ENCODE data around the gene AREL1.

AREL1 gene

DNA sequence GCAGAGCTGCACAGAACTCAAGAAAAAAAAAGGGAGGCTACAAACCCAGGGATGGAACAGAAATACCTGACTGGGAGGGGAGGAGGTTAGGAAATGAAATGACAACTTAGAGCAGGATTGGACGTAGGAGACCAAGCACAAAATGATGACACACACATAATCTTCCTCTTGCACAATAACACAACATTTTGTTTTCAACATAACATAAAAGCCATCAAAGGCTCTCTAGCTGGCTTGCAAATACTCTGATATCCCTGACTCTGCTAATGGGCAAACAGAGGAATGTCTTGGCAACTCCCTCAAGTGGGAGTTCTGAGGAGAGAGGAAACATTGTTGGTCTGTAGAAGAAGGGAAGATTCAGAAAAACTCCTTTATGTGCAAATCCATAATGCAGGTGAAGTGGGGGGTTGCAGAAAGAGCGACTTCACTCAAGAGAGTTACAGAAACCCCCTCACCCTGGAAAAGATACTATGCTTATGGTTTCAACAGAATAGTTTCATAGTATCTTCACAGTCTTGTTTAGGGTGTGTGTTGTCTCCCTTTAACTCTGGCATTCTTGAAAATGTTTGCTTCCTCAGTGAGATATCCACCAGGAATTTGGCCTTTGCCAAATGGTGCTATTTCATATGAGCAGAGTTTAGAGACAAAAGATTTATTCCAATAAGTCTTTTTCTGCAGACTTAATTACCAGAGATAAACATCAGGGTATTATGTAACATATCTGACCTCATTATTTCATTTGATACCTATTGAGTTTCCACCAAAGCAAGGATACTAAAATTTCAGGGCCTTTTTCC is 57.1 kb downstream of the AREL1 start:
- DNase-seq = no peak

DNA sequence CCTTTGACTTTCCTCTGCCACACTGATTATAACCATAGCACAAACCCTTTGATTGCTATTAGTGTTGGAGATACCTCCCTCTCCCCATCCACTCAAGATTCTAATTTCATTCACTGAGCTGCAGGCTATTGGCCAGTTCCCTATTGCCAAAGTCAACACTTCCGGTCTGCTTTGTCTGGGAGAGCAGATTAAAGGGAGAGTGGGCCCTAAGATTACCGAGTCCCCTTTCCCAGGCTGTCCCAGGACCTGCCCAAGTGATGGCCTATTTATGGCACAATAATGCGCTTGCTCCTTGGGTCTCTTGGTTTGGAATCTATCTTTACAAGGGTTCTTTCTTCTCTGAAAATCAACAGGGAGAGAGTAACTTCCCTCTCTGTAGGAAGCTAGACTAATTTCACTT is 57.9 kb downstream of the AREL1 start:
- no peak for DNase-seq

- no peak for DNase-seq
Measured at GRCh38 chr14:74653386-74654138, 59.3 kb downstream of the AREL1 start.

- no peak for DNase-seq
Measured at GRCh38 chr14:74652541-74652940, 60.3 kb downstream of the AREL1 start.

DNA sequence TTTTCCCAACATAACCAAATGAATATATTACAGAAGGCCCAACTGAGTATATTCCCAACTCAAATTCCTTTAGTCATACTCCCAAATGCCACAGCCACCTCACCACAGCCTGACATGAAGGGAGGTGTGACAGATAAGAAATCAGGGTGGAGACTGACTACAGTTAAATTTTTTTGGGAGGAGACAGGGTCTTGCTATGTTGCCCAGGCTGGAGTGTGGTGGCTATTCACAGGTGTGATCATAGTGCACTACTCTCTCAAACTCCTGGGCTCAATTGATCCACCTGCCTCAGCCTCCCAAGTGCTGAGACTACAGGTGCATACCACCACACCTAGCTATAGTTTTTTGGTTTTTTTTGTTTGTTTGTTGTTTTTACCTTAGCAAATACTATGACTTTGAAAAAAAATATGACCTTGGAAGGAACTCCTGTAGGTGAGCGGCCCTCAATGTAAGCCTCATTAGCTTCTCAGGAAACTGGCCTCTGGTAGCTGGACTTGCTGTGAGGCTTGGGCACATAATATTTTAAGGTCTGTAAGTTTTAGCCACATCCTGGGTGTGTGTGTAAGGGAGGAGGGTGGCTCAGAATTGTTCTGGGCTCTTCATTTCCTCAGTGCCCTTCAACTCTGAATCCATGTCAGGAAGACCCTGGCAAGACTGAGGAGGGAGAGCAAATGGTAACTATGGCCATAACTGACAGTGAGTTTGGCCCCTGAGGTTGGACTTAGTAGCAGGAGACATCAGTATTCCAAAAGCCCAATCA is 61.8 kb downstream of the AREL1 start:
- DNase-seq = no peak

DNA sequence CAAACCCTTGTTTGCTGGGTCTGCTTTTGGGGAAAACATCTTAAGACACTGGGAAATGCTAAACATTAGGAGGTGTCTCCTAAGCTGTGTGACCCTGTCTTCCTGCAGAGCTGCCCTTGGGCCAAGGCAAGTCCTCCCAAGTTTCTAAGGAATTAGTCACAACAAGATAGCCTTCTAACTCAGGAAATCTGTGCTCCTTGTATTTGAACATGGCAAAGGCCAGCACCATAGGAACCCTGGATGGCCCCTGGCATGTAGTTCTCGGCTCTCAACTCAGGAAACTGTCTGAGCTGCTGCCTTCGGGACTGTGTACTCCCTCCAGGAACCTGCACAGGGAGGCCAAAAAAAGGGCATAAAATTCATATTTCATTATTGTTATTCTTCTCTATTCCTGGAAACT is 63.2 kb downstream of the AREL1 start:
- no peak for DNase-seq

DNA sequence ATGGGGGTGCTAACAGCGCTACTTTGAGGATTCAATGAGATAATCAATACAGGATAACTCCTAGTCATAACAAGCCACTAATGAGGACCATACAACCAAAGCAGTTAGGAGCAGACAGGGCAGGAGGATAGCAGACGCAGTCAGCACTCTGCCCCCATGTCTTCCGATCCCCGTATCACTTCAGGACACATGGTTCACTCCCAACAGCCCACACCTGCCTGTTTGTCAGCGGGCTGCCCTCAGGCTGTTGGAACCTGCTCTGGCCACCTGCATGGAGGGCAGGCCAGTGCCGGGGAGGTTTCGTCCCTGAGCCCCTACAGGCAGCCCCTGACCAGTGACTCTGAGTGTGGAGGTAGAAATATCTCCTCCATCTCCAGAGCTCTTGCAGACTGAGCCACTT is 63.7 kb downstream of the AREL1 start:
- no peak for DNase-seq

DNA sequence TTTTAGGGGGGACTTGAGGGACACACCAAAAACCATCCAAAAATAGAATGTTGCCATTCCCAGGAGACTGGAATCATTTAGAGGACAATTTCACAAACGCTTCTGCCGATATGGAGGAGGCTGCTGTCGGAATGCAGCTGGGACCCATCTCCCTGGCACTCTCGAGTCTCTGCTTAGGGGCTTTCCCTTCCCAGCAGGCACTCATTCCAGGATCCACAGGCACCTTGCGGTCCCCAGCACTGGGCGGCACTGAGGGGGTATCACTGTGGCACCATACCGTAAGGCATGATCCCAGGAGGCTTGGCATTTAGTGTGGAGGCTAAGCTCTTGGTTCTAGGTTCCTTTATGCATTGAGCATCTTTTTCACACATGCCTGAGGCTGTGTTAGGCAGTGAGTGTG is 64.3 kb downstream of the AREL1 start:
- DNase-seq = no peak

- no peak for DNase-seq
Measured at GRCh38 chr14:74647678-74648461, 65.0 kb downstream of the AREL1 start.

DNA sequence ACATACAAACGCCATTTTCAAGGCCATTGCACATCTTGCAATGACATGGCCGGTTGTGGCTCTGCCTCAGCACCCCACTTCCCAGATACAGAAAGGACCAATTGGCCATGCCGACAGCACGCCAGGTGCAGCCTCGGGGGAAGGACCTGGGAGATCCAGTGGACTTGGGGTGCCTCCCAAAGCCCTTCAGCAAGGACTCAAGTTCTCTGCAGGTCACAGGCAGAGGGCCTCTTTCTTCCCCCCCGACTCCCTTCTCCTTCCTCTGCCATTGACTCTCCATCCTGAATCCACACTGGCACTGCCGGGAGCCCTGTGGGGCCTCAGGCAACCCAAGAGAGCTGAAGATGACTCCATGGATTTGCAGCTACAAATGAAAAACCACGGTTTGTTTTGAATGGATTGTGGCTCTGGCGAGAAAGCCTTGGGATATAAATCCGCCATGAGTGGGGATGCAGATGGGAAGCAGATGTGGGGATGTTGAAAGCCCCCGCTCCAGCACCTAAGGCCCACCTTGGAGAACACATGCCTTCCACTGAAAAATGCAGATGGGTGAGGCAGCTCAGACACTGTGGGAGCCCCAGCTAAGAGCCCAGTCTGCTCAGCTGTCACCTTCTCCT is 65.7 kb downstream of the AREL1 start:
- DNase-seq = no peak

DNA sequence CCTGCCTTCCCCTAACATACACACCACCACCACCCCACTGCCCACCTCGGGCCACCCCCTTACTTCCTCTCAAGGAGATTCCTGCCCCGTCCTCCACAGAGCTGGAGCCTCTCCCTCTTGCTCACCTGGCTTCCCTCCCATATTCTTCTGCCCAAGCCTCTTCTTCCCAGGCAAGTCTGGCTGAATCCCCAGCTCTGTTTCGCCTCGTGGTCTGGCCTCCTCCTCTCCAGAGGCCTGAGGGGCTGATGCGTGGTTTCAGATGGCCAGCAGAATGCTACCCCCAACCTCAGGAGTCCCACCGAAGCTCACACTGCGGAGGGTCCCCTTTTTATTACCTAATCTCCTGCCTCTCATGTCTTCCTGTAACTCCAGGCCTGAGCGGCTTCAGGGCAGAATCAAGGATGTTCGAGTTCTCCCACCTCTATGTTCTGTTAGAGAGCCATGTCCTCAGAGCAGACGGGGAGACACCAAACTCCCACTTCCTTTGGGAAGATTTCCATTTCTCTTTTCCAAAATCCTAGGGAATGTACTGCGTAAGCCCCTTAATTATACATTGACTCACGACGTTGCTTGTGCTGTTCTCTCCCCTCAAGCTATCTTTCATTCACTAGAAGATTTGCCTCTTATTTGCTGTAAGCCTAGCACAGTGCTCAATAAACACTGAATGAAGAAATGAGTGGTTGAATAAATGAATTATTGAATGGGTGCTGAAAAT is 67.0 kb downstream of the AREL1 start:
- DNase-seq = no peak

GRCh38 chr14:74645244-74645643 is 67.6 kb downstream of the AREL1 start:
- DNase-seq = no peak

- DNase-seq = no peak
Measured at GRCh38 chr14:74641601-74642391, 71.1 kb downstream of the AREL1 start.

DNA sequence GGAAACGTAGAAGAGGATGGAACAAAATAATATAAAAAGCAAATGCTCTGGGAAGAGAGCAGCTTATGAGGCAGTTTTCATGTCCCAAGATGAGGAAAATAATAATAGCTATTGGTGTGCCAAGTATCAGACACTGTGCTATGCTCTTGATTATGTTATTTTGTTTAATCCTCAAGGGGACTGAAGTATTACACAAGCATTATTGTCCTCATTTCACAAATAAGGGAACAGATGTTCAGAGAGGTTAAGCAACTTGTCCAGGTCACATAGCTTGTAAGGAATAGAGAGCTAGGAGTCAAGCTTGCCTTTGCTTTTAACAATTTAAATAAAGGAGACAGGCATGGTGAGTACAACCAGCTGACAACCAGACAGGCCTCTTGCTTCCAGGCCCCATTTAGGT is 73.9 kb downstream of the AREL1 start:
- no peak for DNase-seq

- DNase-seq = no peak
Measured at GRCh38 chr14:74638066-74638465, 74.8 kb downstream of the AREL1 start.

- DNase-seq = no peak
Measured at GRCh38 chr14:74637178-74637550, 75.7 kb downstream of the AREL1 start.

DNA sequence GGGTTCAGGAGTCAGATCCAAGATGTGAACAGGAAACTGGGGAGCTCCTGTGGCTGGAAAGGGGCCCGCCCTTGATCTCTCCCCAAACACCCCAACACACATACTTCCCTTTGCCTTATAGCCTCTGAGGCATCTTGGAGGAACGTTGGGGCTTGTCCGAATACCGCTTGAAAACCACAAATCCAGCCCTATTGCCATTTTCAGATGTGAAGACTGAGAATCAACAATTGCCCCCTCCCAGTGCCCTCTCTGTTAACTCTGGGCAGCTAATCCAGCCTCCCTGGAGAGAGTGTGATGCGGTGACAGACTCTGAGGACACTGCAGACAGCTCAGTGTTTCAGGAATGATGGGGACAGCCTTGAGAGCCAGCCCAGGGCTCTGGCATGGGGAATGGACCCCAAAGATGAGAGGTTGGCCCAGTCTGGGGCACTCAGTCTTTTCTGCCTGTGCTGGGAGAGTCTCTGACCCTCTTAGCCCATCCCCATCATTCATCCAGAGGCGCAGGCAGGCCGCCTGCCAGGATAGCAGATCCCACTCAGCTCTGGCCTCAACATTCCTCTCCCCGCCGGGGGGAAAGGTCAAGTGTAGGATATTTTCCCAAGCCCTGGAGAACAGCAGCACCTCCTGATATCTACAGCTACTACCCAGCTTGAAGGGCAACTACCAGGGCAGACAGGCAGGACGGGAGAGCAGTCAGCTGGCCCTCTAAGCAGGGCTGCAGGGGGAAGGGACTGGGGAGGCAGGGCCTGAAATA is 76.3 kb downstream of the AREL1 start:
- no peak for DNase-seq

DNA sequence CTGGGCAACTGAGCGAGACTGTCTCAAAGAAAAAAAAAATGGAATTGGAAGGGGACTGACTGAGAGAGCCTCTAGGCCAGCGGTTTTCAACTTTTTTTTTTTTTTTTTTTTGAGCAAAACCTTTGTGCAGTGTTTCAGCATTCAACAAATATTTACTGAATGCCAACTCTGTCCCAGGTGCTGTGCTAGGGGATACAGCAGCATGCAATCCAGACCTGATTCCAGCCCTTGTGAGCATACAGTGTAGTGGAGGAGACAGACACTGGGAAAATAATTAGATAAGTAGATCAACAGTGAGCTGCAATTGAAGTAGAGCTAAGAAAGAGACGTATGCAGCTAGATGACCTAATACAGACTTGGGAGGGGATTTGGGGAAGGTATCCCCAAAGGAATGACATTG is 77.0 kb downstream of the AREL1 start:
- DNase-seq = no peak

DNA sequence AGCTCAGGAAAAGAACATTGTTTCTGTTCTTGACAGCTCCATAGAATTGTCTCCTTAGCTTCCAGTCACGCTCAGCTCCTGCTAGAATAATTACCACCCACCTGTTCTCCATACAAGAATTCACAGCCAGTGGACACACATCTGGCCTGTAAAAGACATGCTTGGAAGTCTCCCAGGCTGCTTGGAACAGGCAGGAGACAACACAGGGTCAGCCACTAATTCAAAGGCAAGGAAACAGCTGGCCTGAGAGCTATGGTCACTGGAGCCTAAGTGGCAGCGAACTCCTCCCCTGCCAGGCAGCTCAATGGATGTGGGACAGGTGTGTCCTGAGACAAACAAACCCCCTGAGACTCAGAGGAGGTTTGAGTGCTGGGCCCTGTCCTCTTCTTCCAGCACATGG is 77.9 kb downstream of the AREL1 start:
- DNase-seq = no peak

DNA sequence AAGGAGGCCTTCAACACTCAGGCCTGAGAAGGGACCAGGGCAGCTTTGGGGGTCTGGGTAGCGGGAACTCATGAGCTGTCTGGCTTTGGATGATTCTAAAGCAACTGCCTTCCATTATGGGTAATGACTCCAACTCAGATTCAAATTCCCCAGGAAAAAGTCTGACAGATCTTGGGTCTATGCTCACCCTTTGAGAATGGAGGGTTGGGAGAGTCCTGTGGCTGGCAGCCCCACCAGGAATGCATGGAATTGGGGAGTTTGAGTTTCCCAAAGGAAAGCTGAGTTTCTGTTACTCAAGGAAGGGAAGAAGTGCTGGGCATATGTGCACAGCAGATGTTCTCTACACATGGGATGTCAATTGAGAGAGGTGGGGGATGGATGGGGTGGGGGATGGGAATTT is 78.4 kb downstream of the AREL1 start:
- no peak for DNase-seq

Measured in stimulated activated CD4-positive, alpha-beta T cell treated with anti-CD3 and anti-CD28 coated beads, Interleukin-2, amount 100 ng/mL, for 48 hours (primary cell).